ENCODE data around the gene MYH7.

The MYH7 gene

GRCh38 chr14:23371865-23372264 is 63.6 kb downstream of the MYH7 start:
- Histone ChIP-seq H3K4me3 (ENCODE audit: low read depth, low read length) (no peak overlapping the region), H3K79me2 (no peaks in the 10 kb centered on the region), H3K27ac (no peak overlapping the region), H2AFZ (no peak overlapping the region), H3K4me1 (peaks cover 1% of the 10 kb centered on the region), H3K9me3 (ENCODE audit: control insufficient read depth, low read length) (no peaks in the 10 kb centered on the region), H3K27me3 (ENCODE audit: control insufficient read depth, insufficient read depth, low read length) (no peaks in the 10 kb centered on the region), H3K36me3 (ENCODE audit: control insufficient read depth, insufficient read depth, low read length) (no peaks in the 10 kb centered on the region), H3K9ac (no peak overlapping the region), H3K4me2 (ENCODE audit: low read length) (no peak overlapping the region)
- no peak for TF ChIP-seq CTCF (IDR thresholded peaks at IDR 0.05)

- no peaks in the 10 kb centered on the region for H3K9me3 ChIP-seq (ENCODE audit: control insufficient read depth, low read length)
- no peaks in the 10 kb centered on the region for H3K79me2 ChIP-seq
- H3K9ac ChIP-seq, result no peak overlapping the region
- no peak overlapping the region for H2AFZ ChIP-seq
- no peak overlapping the region for H3K4me2 ChIP-seq (ENCODE audit: low read length)
- H3K27ac ChIP-seq, result no peak overlapping the region
- peaks cover 5% of the 10 kb centered on the region for H3K4me1 ChIP-seq
- no peaks in the 10 kb centered on the region for H3K27me3 ChIP-seq (ENCODE audit: control insufficient read depth, insufficient read depth, low read length)
- no peak overlapping the region for H3K4me3 ChIP-seq (ENCODE audit: low read depth, low read length)
- no peaks in the 10 kb centered on the region for H3K36me3 ChIP-seq (ENCODE audit: control insufficient read depth, insufficient read depth, low read length)
- no peak for TF ChIP-seq CTCF (IDR thresholded peaks at IDR 0.05)
These were observed 65.2 kb downstream of the MYH7 start for GRCh38 chr14:23370221-23370620.

GRCh38 chr14:23366426-23366921 is 69.0 kb downstream of the MYH7 start:
- Histone ChIP-seq H3K9me3 (ENCODE audit: control insufficient read depth, low read length) (no peaks in the 10 kb centered on the region), H3K4me2 (ENCODE audit: low read length) (no peak overlapping the region), H3K36me3 (ENCODE audit: control insufficient read depth, insufficient read depth, low read length) (no peaks in the 10 kb centered on the region), H3K79me2 (peaks cover 11% of the 10 kb centered on the region), H3K4me3 (ENCODE audit: low read depth, low read length) (no peak overlapping the region), H2AFZ (peak overlapping the region; percentile 95), H3K27me3 (ENCODE audit: control insufficient read depth, insufficient read depth, low read length) (no peaks in the 10 kb centered on the region), H3K9ac (peak overlapping the region; percentile 64), H3K4me1 (peaks cover 11% of the 10 kb centered on the region), H3K27ac (peak overlapping the region; percentile 98)
- TF ChIP-seq CTCF (IDR thresholded peaks at IDR 0.05), result no peak

GRCh38 chr14:23365732-23366425 is 69.6 kb downstream of the MYH7 start:
- Histone ChIP-seq H3K79me2 (peaks cover 11% of the 10 kb centered on the region), H3K9ac (peak overlapping the region; percentile 93), H3K9me3 (ENCODE audit: control insufficient read depth, low read length) (no peaks in the 10 kb centered on the region), H3K4me3 (ENCODE audit: low read depth, low read length) (peak overlapping the region; percentile 11), H3K27me3 (ENCODE audit: control insufficient read depth, insufficient read depth, low read length) (no peaks in the 10 kb centered on the region), H2AFZ (peak overlapping the region; percentile 95), H3K4me2 (ENCODE audit: low read length) (no peak overlapping the region), H3K36me3 (ENCODE audit: control insufficient read depth, insufficient read depth, low read length) (no peaks in the 10 kb centered on the region), H3K27ac (peak overlapping the region; percentile 98), H3K4me1 (peaks cover 11% of the 10 kb centered on the region)
- no peak for TF ChIP-seq CTCF (IDR thresholded peaks at IDR 0.05)
